CD4-positive, alpha-beta T cell (primary cell): ENCODE results near the gene MED12L. TPM values are rescaled to one million over a fixed set of nuclear protein-coding genes. Genes with fewer than 3 reads are reported as not detected.
A peak's percentile ranks its signal among the peaks of the same experiment; 100 is the strongest.

Source experiments
- ATAC-seq: fragments of 200-7000 bp; cut with Tn5 transposase; one replicate; pipeline ENCODE4 v1.10.0; 2022; ENCODE audit warnings: mild to moderate bottlenecking; ENCODE audit not compliant: poor library complexity
- CTCF ChIA-PET: fragments of 350-600 bp; sonication (Branson Sonifier 250); formaldehyde crosslinking; loops from one replicate; lab custom pipeline; 2021; ENCODE audit warnings: antibody characterized with exemption, inconsistent platforms; lab: Charles Lee
- POLR2A ChIA-PET: fragments of 350-600 bp; sonication (Branson Sonifier 250); formaldehyde crosslinking; loops from one replicate; lab custom pipeline; 2021; ENCODE audit warnings: antibody characterized with exemption, inconsistent platforms; lab: Charles Lee
- DNase-seq, 14 experiments: peaks; one replicate each; pipeline ENCODE4 v3.0.0-alpha.2; 2013 to 2020; ENCODE audit warnings: mixed read lengths in 2 of 14
- H3K27ac ChIP-seq, 2 donors: one replicate each; pipeline versions ENCODE4 v1.5.1 to v1.7.0; 2013; ENCODE audit warnings: low read length in 2 of 2, low read depth in 1 of 2, mild to moderate bottlenecking in 1 of 2
- H3K27me3 ChIP-seq, 2 experiments: 1 replicate in 1 of 2; 2 replicates in 1 of 2; pipeline versions ENCODE4 v1.6.1 to v1.7.0; 2013; ENCODE audit warnings: low read length in 2 of 2, control low read depth in 1 of 2, mild to moderate bottlenecking in 1 of 2, moderate library complexity in 1 of 2; ENCODE audit not compliant: insufficient read depth in 2 of 2, control insufficient read depth in 1 of 2
- H3K36me3 ChIP-seq: one replicate; pipeline ENCODE4 v1.6.1; 2013; ENCODE audit warnings: low read length, control low read depth; ENCODE audit not compliant: insufficient read depth
- H3K4me1 ChIP-seq: one replicate; pipeline ENCODE4 v1.6.1; 2013; ENCODE audit warnings: low read length, control low read depth; ENCODE audit not compliant: insufficient read depth
- H3K4me3 ChIP-seq: one replicate; pipeline ENCODE4 v1.5.1; 2013; ENCODE audit warnings: mild to moderate bottlenecking, low read length, moderate library complexity
- H3K9me3 ChIP-seq, 2 experiments: 1 replicate in 1 of 2; 2 replicates in 1 of 2; pipeline versions ENCODE4 v1.6.1 to v1.7.0; 2013; ENCODE audit warnings: low read length in 2 of 2, mild to moderate bottlenecking in 2 of 2, control low read depth in 1 of 2, moderate library complexity in 1 of 2; ENCODE audit not compliant: control insufficient read depth in 1 of 2, insufficient read depth in 1 of 2
- H3K27ac Mint-ChIP-seq: one replicate; pipeline ENCODE4 v1.8.0; 2020; ENCODE audit warnings: mixed read lengths
- H3K27me3 Mint-ChIP-seq: one replicate; pipeline ENCODE4 v1.8.0; 2021; ENCODE audit warnings: mixed read lengths
- H3K36me3 Mint-ChIP-seq: one replicate; pipeline ENCODE4 v1.8.0; 2021; ENCODE audit warnings: low read depth, mixed read lengths
- H3K4me1 Mint-ChIP-seq: one replicate; pipeline ENCODE4 v1.8.0; 2021; ENCODE audit warnings: low read depth, mixed read lengths
- H3K4me3 Mint-ChIP-seq: one replicate; pipeline ENCODE4 v1.8.0; 2020; ENCODE audit warnings: mild to moderate bottlenecking, mixed read lengths
- H3K9me3 Mint-ChIP-seq: one replicate; pipeline ENCODE4 v1.8.0; 2020; ENCODE audit warnings: mixed read lengths
- intact Hi-C, 2 experiments: fragments of 100-400 bp; cut with DNase I in 1 of 2; cut with micrococcal nuclease in 1 of 2; formaldehyde crosslinking; loops; one replicate each; pipeline versions ENCODE4 v1.15.1 to v1.9.0; 2023 to 2025; cut with DNase I, micrococcal nuclease
- total RNA-seq, 174 experiments: library from RNA in 2 of 174; stranded (reverse) in 2 of 174; gene quantifications; one replicate each; pipeline ENCODE4 v1.2.3 and lab custom pipeline; 2021 to 2026
- TF ChIP-seq, protein P1 (sequence below): fragments of 200-600 bp; IDR thresholded peaks from one replicate; pipeline ENCODE4 v1.8.0; 2022; ENCODE audit warnings: antibody characterized with exemption, mild to moderate bottlenecking

MED12L gene
- total RNA-seq, 2 experiments from 2014 or later, result 0.39 to 0.49 TPM

GRCh38 chr3:151462991-151463390, 377.5 kb downstream of the MED12L start:
- Histone ChIP-seq H3K4me3 (no peak overlapping the region), H3K9me3 (no peaks in the 10 kb centered on the region), H3K36me3 (no peaks in the 10 kb centered on the region), H3K4me1 (no peaks in the 10 kb centered on the region), H3K27me3 (peaks cover 14 to 30% of the 10 kb centered on the region in 2 experiments), H3K27ac (no peak overlapping the region)
- Mint-ChIP-seq H3K9me3 (no peaks in the 10 kb centered on the region), H3K36me3 (no peaks in the 10 kb centered on the region), H3K4me1 (peaks cover 4% of the 10 kb centered on the region), H3K27me3 (peaks cover 36% of the 10 kb centered on the region), H3K27ac (no peak overlapping the region), H3K4me3 (no peak overlapping the region)
- CTCF ChIA-PET, result interaction anchor here (1.1 kb wide), 1 partner anchor 12 kb away, joined by 4 read pairs; no protein-coding TSS in a partner anchor
- ATAC-seq (no peak), DNase-seq (no peak)
- POLR2A ChIA-PET, result no interaction called here
- intact Hi-C loops, result loop anchor here in 1 of 2 experiments (10.0 kb wide), 1 partner anchor 372 kb away; no protein-coding TSS in a partner anchor
- TF ChIP-seq, protein P1, sequence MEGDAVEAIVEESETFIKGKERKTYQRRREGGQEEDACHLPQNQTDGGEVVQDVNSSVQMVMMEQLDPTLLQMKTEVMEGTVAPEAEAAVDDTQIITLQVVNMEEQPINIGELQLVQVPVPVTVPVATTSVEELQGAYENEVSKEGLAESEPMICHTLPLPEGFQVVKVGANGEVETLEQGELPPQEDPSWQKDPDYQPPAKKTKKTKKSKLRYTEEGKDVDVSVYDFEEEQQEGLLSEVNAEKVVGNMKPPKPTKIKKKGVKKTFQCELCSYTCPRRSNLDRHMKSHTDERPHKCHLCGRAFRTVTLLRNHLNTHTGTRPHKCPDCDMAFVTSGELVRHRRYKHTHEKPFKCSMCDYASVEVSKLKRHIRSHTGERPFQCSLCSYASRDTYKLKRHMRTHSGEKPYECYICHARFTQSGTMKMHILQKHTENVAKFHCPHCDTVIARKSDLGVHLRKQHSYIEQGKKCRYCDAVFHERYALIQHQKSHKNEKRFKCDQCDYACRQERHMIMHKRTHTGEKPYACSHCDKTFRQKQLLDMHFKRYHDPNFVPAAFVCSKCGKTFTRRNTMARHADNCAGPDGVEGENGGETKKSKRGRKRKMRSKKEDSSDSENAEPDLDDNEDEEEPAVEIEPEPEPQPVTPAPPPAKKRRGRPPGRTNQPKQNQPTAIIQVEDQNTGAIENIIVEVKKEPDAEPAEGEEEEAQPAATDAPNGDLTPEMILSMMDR, result no peak

DNA sequence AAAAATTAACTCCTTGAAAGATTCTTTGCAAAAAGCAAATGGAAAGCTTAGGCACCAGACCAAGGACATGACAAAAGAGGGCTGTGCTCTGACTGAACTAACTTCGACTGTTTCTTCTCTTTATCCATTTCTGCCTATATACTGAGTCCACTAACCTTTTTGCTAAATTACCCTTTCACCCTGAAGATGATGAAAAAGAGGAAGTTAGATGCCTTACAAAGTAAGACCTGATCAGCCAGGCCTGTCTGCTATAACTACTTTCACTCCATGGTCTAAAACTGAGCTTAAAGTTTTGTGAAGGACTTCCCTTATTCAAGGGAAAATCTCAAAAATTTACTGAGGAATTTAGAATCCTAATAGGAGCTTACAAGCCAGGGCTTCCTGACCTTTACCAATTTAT, 381.6 kb downstream of the MED12L start:
- TF ChIP-seq, protein P1, result no peak
- H3K4me1 Mint-ChIP-seq, result no peaks in the 10 kb centered on the region
- no peaks in the 10 kb centered on the region for H3K36me3 ChIP-seq
- no peak overlapping the region for H3K4me3 ChIP-seq
- no peaks in the 10 kb centered on the region for H3K4me1 ChIP-seq
- peaks cover 6 to 7% of the 10 kb centered on the region in 2 experiments for H3K27me3 ChIP-seq
- H3K9me3 ChIP-seq, result no peaks in the 10 kb centered on the region
- intact Hi-C loops, result loop anchor here (5.0 to 10.0 kb wide), 3 partner anchors 368 to 1060 kb away; no protein-coding TSS in a partner anchor
- no peak overlapping the region for H3K27ac ChIP-seq
- no peaks in the 10 kb centered on the region for H3K9me3 Mint-ChIP-seq
- no peaks in the 10 kb centered on the region for H3K36me3 Mint-ChIP-seq
- H3K27me3 Mint-ChIP-seq, result peaks cover 12% of the 10 kb centered on the region
- ATAC-seq (no peak), DNase-seq (no peak)
- ChIA-PET CTCF (interaction anchor here (1.3 kb wide), 1 partner anchor 19 kb away, joined by 4 read pairs; no protein-coding TSS in a partner anchor), POLR2A (no interaction called here)
- H3K27ac Mint-ChIP-seq, result no peak overlapping the region
- no peak overlapping the region for H3K4me3 Mint-ChIP-seq

DNA sequence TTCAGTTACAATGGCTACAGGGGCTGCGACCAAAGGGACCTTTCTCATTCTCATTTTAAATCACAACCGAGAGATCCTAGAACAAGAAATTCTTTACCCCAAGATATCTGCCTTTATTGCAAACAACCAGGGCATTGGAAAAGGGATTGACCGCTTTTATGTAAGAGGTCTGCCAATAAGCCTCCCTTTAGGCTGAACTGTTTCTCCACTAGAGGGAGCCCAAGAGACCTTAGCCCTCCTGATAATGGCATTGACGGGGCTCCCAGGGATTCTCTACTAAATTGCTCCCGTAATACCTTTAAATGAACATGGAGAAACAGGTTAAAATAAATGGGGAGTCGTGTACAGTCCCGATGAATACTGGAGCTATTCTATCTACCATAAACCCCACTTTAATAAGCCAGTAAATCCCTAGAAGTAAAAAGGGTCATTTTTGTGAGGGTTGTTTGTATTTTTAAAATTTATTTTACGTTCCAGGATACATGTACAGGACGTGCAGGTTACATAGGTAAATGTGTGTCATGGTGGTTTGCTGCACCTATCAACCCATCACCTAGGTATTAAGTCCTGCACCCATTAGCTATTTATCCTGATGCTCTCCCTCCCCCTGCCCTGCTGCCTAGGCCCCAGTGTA, 382.9 kb downstream of the MED12L start:
- no peak for ATAC-seq
- Histone ChIP-seq H3K27ac (no peak overlapping the region), H3K27me3 (no peaks in the 10 kb centered on the region), H3K4me1 (no peaks in the 10 kb centered on the region), H3K36me3 (no peaks in the 10 kb centered on the region), H3K4me3 (no peak overlapping the region), H3K9me3 (no peaks in the 10 kb centered on the region)
- ChIA-PET CTCF (interaction anchor here (1.3 to 1.5 kb wide), 2 partner anchors 9 to 20 kb away, joined by 4 to 7 read pairs; no protein-coding TSS in a partner anchor), POLR2A (no interaction called here)
- TF ChIP-seq, protein P1, result peak; percentile 81
- Mint-ChIP-seq H3K27ac (no peak overlapping the region), H3K27me3 (peaks cover 9% of the 10 kb centered on the region), H3K36me3 (no peaks in the 10 kb centered on the region), H3K4me1 (no peaks in the 10 kb centered on the region), H3K9me3 (no peaks in the 10 kb centered on the region), H3K4me3 (no peak overlapping the region)
- intact Hi-C loops, result loop anchor here (1.0 to 10.0 kb wide), 5 partner anchors 366 to 1059 kb away; no protein-coding TSS in a partner anchor
- DNase-seq, result peak in 10 of 14 experiments; percentile 7 to 71 (median 14)
